ENCODE data around the gene USP27X. TPM values are rescaled to one million over a fixed set of nuclear protein-coding genes. Genes with fewer than 3 reads are reported as not detected.

The USP27X gene
- total and polyA plus RNA-seq, 2 experiments from 2014 or later: 0.31 to 1.2 TPM

GRCh38 chrX:49919617-49920016 is 40.3 kb downstream of the USP27X start:
- no peak overlapping the region for H3K4me2 ChIP-seq (ENCODE audit: unreplicated experiment)
- no peak overlapping the region for H3K4me3 ChIP-seq
- H3K4me1 ChIP-seq (ENCODE audit: insufficient read depth): 0 out of 2 replicates have a peak, but pooled peaks cover 8% of the 10 kb centered on the region
- H3K27me3 ChIP-seq (replicated peaks; ENCODE audit: insufficient read depth): no peaks in the 10 kb centered on the region
- H3K27ac ChIP-seq: no peak overlapping the region
- H2AFZ ChIP-seq: no peak overlapping the region
- H3K9me2 ChIP-seq (ENCODE audit: insufficient read depth): no peaks in the 10 kb centered on the region
- no peaks in the 10 kb centered on the region for H3K9me3 ChIP-seq (ENCODE audit: low read depth)
- TF ChIP-seq EZH2 (IDR thresholded peaks at IDR 0.05; ENCODE audit: insufficient read depth, poor library complexity, severe bottlenecking) (no peak), EZH2phosphoT487 (IDR thresholded peaks at IDR 0.05; ENCODE audit: insufficient read depth, low read depth) (no peak)
- no peaks in the 10 kb centered on the region for H3F3A ChIP-seq (ENCODE audit: insufficient read depth)
- no peaks in the 10 kb centered on the region for H3K79me2 ChIP-seq (ENCODE audit: insufficient read depth)
- H3K36me3 ChIP-seq (ENCODE audit: low read depth): no peaks in the 10 kb centered on the region
- in situ Hi-C loops (cut with MboI): loop anchor here (25.0 kb wide), 1 partner anchor 668 kb away; no protein-coding TSS in a partner anchor
- no peak overlapping the region for H3K9ac ChIP-seq
- 3 to 6% methylated on average over 4 to 8 of the region's 8 CpGs for WGBS, 2 experiments (ENCODE audit: low coverage in 1 of 2, low lambda C conversion rate in 2 of 2, missing lambda C conversion rate in 2 of 2)
- H4K20me1 ChIP-seq (ENCODE audit: insufficient read depth): no peaks in the 10 kb centered on the region
- peak; percentile 35 for DNase-seq

GRCh38 chrX:49921109-49921508 is 41.8 kb downstream of the USP27X start:
- H4K20me1 ChIP-seq (ENCODE audit: insufficient read depth): no peaks in the 10 kb centered on the region
- DNase-seq: no peak
- 81 to 91% methylated on average over 2 of the region's 2 CpGs for WGBS, 2 experiments (ENCODE audit: low coverage in 1 of 2, low lambda C conversion rate in 2 of 2, missing lambda C conversion rate in 2 of 2)
- 0 out of 2 replicates have a peak, but pooled peaks cover 8% of the 10 kb centered on the region for H3K4me1 ChIP-seq (ENCODE audit: insufficient read depth)
- H3K36me3 ChIP-seq (ENCODE audit: low read depth): no peaks in the 10 kb centered on the region
- no peak overlapping the region for H3K27ac ChIP-seq
- no peak overlapping the region for H3K4me3 ChIP-seq
- no peak overlapping the region for H2AFZ ChIP-seq
- TF ChIP-seq EZH2 (IDR thresholded peaks at IDR 0.05; ENCODE audit: insufficient read depth, poor library complexity, severe bottlenecking): no peak
- no peak for TF ChIP-seq EZH2phosphoT487 (IDR thresholded peaks at IDR 0.05; ENCODE audit: insufficient read depth, low read depth)
- H3K79me2 ChIP-seq (ENCODE audit: insufficient read depth): no peaks in the 10 kb centered on the region
- no peaks in the 10 kb centered on the region for H3K9me2 ChIP-seq (ENCODE audit: insufficient read depth)
- in situ Hi-C loops (cut with MboI): loop anchor here (25.0 kb wide), 1 partner anchor 666 kb away; no protein-coding TSS in a partner anchor
- no peak overlapping the region for H3K4me2 ChIP-seq (ENCODE audit: unreplicated experiment)
- H3K27me3 ChIP-seq (replicated peaks; ENCODE audit: insufficient read depth): no peaks in the 10 kb centered on the region
- no peak overlapping the region for H3K9ac ChIP-seq
- H3F3A ChIP-seq (ENCODE audit: insufficient read depth): no peaks in the 10 kb centered on the region
- no peaks in the 10 kb centered on the region for H3K9me3 ChIP-seq (ENCODE audit: low read depth)

DNA sequence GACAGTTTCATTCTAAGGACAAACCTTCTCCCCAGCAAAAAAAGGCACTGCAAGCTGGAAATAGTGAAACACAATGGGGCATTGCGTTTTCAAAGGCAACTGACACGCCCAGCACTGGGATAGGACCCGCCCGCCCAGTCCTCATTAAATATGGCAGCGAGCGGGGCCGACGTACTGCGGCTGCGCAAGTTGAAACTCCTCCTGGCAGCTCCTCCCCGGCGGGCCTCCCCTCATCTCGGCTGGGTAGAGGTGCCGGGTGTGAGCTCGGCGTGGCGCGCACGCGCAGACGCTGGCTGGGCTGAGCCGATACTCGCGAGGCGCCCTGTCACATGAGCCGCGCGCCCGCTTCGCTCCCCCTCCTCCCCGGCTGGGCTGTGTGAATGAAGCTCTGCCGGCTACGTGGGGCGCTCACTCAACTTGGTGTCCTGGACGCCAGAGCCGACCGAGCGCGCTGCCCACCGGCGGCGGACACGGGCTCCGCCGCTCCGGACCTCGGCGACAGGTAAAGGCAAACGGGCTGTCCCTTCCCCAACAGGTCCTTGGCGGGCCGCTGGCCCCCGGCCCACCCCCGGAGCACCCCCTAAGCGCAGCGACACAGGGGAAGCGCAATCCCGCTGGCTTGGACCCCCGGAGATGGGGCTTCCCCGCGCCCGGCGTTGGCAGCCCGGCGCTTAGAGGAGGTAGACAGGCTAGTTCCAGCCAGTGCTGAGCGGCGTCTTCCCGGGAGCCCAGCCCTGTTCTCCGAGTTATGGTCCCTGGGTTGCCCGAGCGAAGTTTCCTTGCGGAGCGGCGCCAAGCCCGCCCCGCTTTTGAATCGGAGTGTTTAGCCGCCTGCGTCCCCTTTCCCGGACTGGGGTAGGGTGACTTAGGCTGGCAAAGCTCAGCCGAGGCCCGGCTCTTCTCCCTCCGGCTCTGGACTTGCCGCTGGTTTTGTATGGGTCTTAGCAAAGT is 43.3 kb downstream of the USP27X start, which contains the start of gene CLCN5:
Gene CLCN5, plus strand, starts transcription at position 306 of the 951 bp plus-strand sequence. CDS start 2,703 bp downstream, outside the sequence.
- Histone ChIP-seq H3K9me3 (ENCODE audit: low read depth) (no peaks in the 10 kb centered on the region), H3K4me3 (peak within 1 kb of the TSS; percentile 75), H2AFZ (peak within 1 kb of the TSS; percentile 94), H3K9ac (peak within 1 kb of the TSS; percentile 83), H4K20me1 (ENCODE audit: insufficient read depth) (no peaks in the 10 kb centered on the region), H3K27ac (peak within 1 kb of the TSS; percentile 51), H3K9me2 (ENCODE audit: insufficient read depth) (no peaks in the 10 kb centered on the region), H3F3A (ENCODE audit: insufficient read depth) (no peaks in the 10 kb centered on the region), H3K4me2 (ENCODE audit: unreplicated experiment) (peak within 1 kb of the TSS; percentile 83), H3K27me3 (replicated peaks; ENCODE audit: insufficient read depth) (no peaks in the 10 kb centered on the region), H3K36me3 (ENCODE audit: low read depth) (no peaks in the 10 kb centered on the region), H3K4me1 (ENCODE audit: insufficient read depth) (0 out of 2 replicates have a peak, but pooled peaks cover 8% of the 10 kb centered on the region), H3K79me2 (ENCODE audit: insufficient read depth) (no peaks in the 10 kb centered on the region)
- in situ Hi-C loops (cut with MboI): loop anchor here (25.0 kb wide), 1 partner anchor 665 kb away; no protein-coding TSS in a partner anchor
- TF ChIP-seq EZH2 (IDR thresholded peaks at IDR 0.05; ENCODE audit: insufficient read depth, poor library complexity, severe bottlenecking) (no peak), EZH2phosphoT487 (IDR thresholded peaks at IDR 0.05; ENCODE audit: insufficient read depth, low read depth) (no peak)
- WGBS, 2 experiments (ENCODE audit: low coverage in 1 of 2, low lambda C conversion rate in 2 of 2, missing lambda C conversion rate in 2 of 2): 0 to 1% methylated on average over 14 to 16 of the region's 83 CpGs
- DNase-seq: peak; percentile 93

GRCh38 chrX:49925176-49925575 is 45.9 kb downstream of the USP27X start:
- Histone ChIP-seq H3K27ac (no peak overlapping the region), H3K79me2 (ENCODE audit: insufficient read depth) (no peaks in the 10 kb centered on the region), H3K4me2 (ENCODE audit: unreplicated experiment) (no peak overlapping the region), H2AFZ (no peak overlapping the region), H3K36me3 (ENCODE audit: low read depth) (no peaks in the 10 kb centered on the region), H4K20me1 (ENCODE audit: insufficient read depth) (no peaks in the 10 kb centered on the region), H3K27me3 (replicated peaks; ENCODE audit: insufficient read depth) (no peaks in the 10 kb centered on the region), H3K9ac (no peak overlapping the region), H3K9me2 (ENCODE audit: insufficient read depth) (no peaks in the 10 kb centered on the region), H3K9me3 (ENCODE audit: low read depth) (no peaks in the 10 kb centered on the region), H3K4me1 (ENCODE audit: insufficient read depth) (0 out of 2 replicates have a peak, but pooled peaks cover 8% of the 10 kb centered on the region), H3F3A (ENCODE audit: insufficient read depth) (no peaks in the 10 kb centered on the region), H3K4me3 (no peak overlapping the region)
- TF ChIP-seq EZH2 (IDR thresholded peaks at IDR 0.05; ENCODE audit: insufficient read depth, poor library complexity, severe bottlenecking): no peak
- TF ChIP-seq EZH2phosphoT487 (IDR thresholded peaks at IDR 0.05; ENCODE audit: insufficient read depth, low read depth): no peak
- DNase-seq: no peak
- in situ Hi-C loops (cut with MboI): no loop called here
- 52 to 56% methylated on average over 2 of the region's 2 CpGs for WGBS, 2 experiments (ENCODE audit: low coverage in 1 of 2, low lambda C conversion rate in 2 of 2, missing lambda C conversion rate in 2 of 2)
